Fibroblast of lung (primary cell): ENCODE data around the gene ATP11A. TPM values are rescaled to one million over a fixed set of nuclear protein-coding genes. Genes with fewer than 3 reads are reported as not detected.

Experiments
- DNase-seq, 2 donors: peaks; one replicate each; pipeline versions ENCODE4 v3.0.0 to v3.0.0-alpha.2; 2010; ENCODE audit warnings: low read depth in 2 of 2
- H2AFZ ChIP-seq: 2 replicates; pipeline ENCODE4 v1.5.1; 2012; ENCODE audit warnings: low read length, control low read depth, inconsistent platforms
- H3K27ac ChIP-seq: 2 replicates; pipeline ENCODE4 v1.5.1; 2011; ENCODE audit warnings: low read length, control low read depth; ENCODE audit not compliant: insufficient read depth
- H3K27me3 ChIP-seq: 2 replicates; pipeline ENCODE4 v1.5.1; 2011; ENCODE audit warnings: mild to moderate bottlenecking, low read length; ENCODE audit not compliant: control insufficient read depth, insufficient read depth
- H3K36me3 ChIP-seq: 2 replicates; pipeline ENCODE4 v1.5.1; 2011; ENCODE audit warnings: low read length; ENCODE audit not compliant: control insufficient read depth, insufficient read depth
- H3K4me1 ChIP-seq: 2 replicates; pipeline ENCODE4 v1.5.1; 2011; ENCODE audit warnings: low read length; ENCODE audit not compliant: control insufficient read depth, insufficient read depth; ENCODE audit errors: extremely low read depth
- H3K4me2 ChIP-seq: 2 replicates; pipeline ENCODE4 v1.5.1; 2011; ENCODE audit warnings: low read length, control low read depth; ENCODE audit not compliant: insufficient read depth; ENCODE audit errors: extremely low read depth
- H3K4me3 ChIP-seq, 4 experiments: fragments of 200-600 bp in 1 of 4; sonication (generic) in 1 of 4; replicated peaks in 1 of 4; 2 replicates each; pipeline ENCODE4 v1.5.1; 2011 to 2016; ENCODE audit warnings: low read length in 4 of 4, low read depth in 3 of 4, mild to moderate bottlenecking in 3 of 4, control low read depth in 2 of 4, inconsistent platforms in 1 of 4, mixed read lengths in 1 of 4; ENCODE audit not compliant: insufficient read depth in 1 of 4; ENCODE audit errors: control extremely low read depth in 1 of 4
- H3K79me2 ChIP-seq: 2 replicates; pipeline ENCODE4 v1.5.1; 2012; ENCODE audit warnings: mild to moderate bottlenecking, low read length, inconsistent platforms; ENCODE audit not compliant: control insufficient read depth, insufficient read depth
- H3K9ac ChIP-seq: 2 replicates; pipeline ENCODE4 v1.5.1; 2011; ENCODE audit warnings: mild to moderate bottlenecking, low read length, control low read depth; ENCODE audit not compliant: insufficient read depth
- H3K9me3 ChIP-seq: 2 replicates; pipeline ENCODE4 v1.5.1; 2012; ENCODE audit warnings: low read depth, low read length; ENCODE audit not compliant: control insufficient read depth, insufficient read depth
- H4K20me1 ChIP-seq: 2 replicates; pipeline ENCODE4 v1.5.1; 2011; ENCODE audit warnings: low read length; ENCODE audit not compliant: control insufficient read depth, insufficient read depth; ENCODE audit errors: extremely low read depth
- CTCF ChIP-seq, 2 donors: IDR thresholded peaks in 1 of 2; conservative IDR thresholded peaks in 1 of 2; 1 replicate in 1 of 2; 2 replicates in 1 of 2; pipeline ENCODE4 v1.5.1; 2011 to 2012; ENCODE audit warnings: low read length in 2 of 2, control low read depth in 1 of 2, inconsistent platforms in 1 of 2, low read depth in 1 of 2, mild to moderate bottlenecking in 1 of 2
- EZH2 ChIP-seq: IDR thresholded peaks from 2 replicates; pipeline ENCODE4 v1.5.1; 2012; ENCODE audit warnings: low read length, control low read depth, mild to moderate bottlenecking; ENCODE audit errors: missing control alignments
- polyA plus RNA-seq, 2 donors: library from polyadenylated mRNA; depleted of rRNA in 1 of 2; stranded (reverse) in 1 of 2; unstranded in 1 of 2; fragments of >200 nt; gene quantifications; 2 replicates each; pipeline ENCODE4 v1.2.1, GENCODE V29; 2011 to 2012; ENCODE audit warnings: missing spikeins in 1 of 2
- total RNA-seq: library from RNA; depleted of rRNA; stranded (reverse); fragments of >200 nt; gene quantifications from 2 replicates; pipeline ENCODE4 v1.2.1, GENCODE V29; 2014

ATP11A gene
- total and polyA plus RNA-seq, 2 donors (not counting 1 experiment from before 2014, with no cell fraction given), result 2.3 to 7.8 TPM

GRCh38 chr13:112757759-112758086 lies 67.9 kb downstream of the ATP11A start:
- Histone ChIP-seq H3K27ac (no peak overlapping the region), H3K27me3 (no peaks in the 10 kb centered on the region), H3K36me3 (no peaks in the 10 kb centered on the region), H3K4me1 (peaks cover 8% of the 10 kb centered on the region), H3K79me2 (no peaks in the 10 kb centered on the region), H3K4me2 (no peak overlapping the region), H4K20me1 (no peaks in the 10 kb centered on the region), H3K9ac (no peak overlapping the region), H3K9me3 (no peaks in the 10 kb centered on the region), H3K4me3 (no peak overlapping the region), H2AFZ (no peak overlapping the region)
- no peak for DNase-seq
- no peak for TF ChIP-seq EZH2
- TF ChIP-seq CTCF (conservative IDR thresholded peaks at IDR 0.05 in 1 of 2, IDR thresholded peaks at IDR 0.05 in 1 of 2; ENCODE audit: low read depth in 1 of 2, low read length in 2 of 2), result no peak

- H3K9me3 ChIP-seq, result no peaks in the 10 kb centered on the region
- H3K27ac ChIP-seq, result no peak overlapping the region
- TF ChIP-seq EZH2 (no peak), CTCF (conservative IDR thresholded peaks at IDR 0.05 in 1 of 2, IDR thresholded peaks at IDR 0.05 in 1 of 2; ENCODE audit: low read depth in 1 of 2, low read length in 2 of 2) (no peak)
Observed at GRCh38 chr13:112759053-112759452, 69.2 kb downstream of the ATP11A start.

GRCh38 chr13:112759827-112760226 lies 70.0 kb downstream of the ATP11A start:
- Histone ChIP-seq H3K4me1 (peaks cover 8% of the 10 kb centered on the region), H3K36me3 (no peaks in the 10 kb centered on the region), H3K9ac (no peak overlapping the region), H3K4me3 (no peak overlapping the region), H2AFZ (no peak overlapping the region), H3K79me2 (no peaks in the 10 kb centered on the region), H3K27me3 (no peaks in the 10 kb centered on the region), H3K4me2 (no peak overlapping the region), H3K27ac (no peak overlapping the region), H4K20me1 (no peaks in the 10 kb centered on the region), H3K9me3 (no peaks in the 10 kb centered on the region)
- TF ChIP-seq EZH2, result no peak
- no peak for TF ChIP-seq CTCF (conservative IDR thresholded peaks at IDR 0.05 in 1 of 2, IDR thresholded peaks at IDR 0.05 in 1 of 2; ENCODE audit: low read depth in 1 of 2, low read length in 2 of 2)
- DNase-seq, result no peak

More at GRCh38 chr13:112759053-112759452, 69.2 kb downstream of the ATP11A start:
- no peaks in the 10 kb centered on the region for H3K79me2 ChIP-seq
- H4K20me1 ChIP-seq, result no peaks in the 10 kb centered on the region
- H3K27me3 ChIP-seq, result no peaks in the 10 kb centered on the region
- no peak overlapping the region for H3K4me2 ChIP-seq
- DNase-seq, result no peak
- H3K4me3 ChIP-seq, result no peak overlapping the region
- no peaks in the 10 kb centered on the region for H3K36me3 ChIP-seq
- H3K9ac ChIP-seq, result no peak overlapping the region
- H3K4me1 ChIP-seq, result peaks cover 8% of the 10 kb centered on the region
- H2AFZ ChIP-seq, result no peak overlapping the region
